Measurements from ENCODE around the gene OR52N4.

The OR52N4 gene

GRCh38 chr11:5737091-5737490 lies 17.0 kb upstream of the OR52N4 start:
- no peak overlapping the region for H2AFZ ChIP-seq
- no peak overlapping the region for H3K27ac ChIP-seq
- TF ChIP-seq, protein P1, sequence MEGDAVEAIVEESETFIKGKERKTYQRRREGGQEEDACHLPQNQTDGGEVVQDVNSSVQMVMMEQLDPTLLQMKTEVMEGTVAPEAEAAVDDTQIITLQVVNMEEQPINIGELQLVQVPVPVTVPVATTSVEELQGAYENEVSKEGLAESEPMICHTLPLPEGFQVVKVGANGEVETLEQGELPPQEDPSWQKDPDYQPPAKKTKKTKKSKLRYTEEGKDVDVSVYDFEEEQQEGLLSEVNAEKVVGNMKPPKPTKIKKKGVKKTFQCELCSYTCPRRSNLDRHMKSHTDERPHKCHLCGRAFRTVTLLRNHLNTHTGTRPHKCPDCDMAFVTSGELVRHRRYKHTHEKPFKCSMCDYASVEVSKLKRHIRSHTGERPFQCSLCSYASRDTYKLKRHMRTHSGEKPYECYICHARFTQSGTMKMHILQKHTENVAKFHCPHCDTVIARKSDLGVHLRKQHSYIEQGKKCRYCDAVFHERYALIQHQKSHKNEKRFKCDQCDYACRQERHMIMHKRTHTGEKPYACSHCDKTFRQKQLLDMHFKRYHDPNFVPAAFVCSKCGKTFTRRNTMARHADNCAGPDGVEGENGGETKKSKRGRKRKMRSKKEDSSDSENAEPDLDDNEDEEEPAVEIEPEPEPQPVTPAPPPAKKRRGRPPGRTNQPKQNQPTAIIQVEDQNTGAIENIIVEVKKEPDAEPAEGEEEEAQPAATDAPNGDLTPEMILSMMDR (IDR thresholded peaks at IDR 0.05) = no peak
- no peaks in the 10 kb centered on the region for H3K4me1 ChIP-seq
- H3K36me3 ChIP-seq (ENCODE audit: control insufficient read depth, insufficient read depth, low read length) = no peaks in the 10 kb centered on the region
- H3K79me2 ChIP-seq = no peaks in the 10 kb centered on the region
- H3K27me3 ChIP-seq (ENCODE audit: control insufficient read depth, insufficient read depth, low read length) = no peaks in the 10 kb centered on the region
- no peak overlapping the region for H3K4me2 ChIP-seq (ENCODE audit: low read length)
- no peaks in the 10 kb centered on the region for H3K9me3 ChIP-seq (ENCODE audit: control insufficient read depth, low read length)
- no peak overlapping the region for H3K9ac ChIP-seq
- H3K4me3 ChIP-seq (ENCODE audit: low read depth, low read length) = no peak overlapping the region

DNA sequence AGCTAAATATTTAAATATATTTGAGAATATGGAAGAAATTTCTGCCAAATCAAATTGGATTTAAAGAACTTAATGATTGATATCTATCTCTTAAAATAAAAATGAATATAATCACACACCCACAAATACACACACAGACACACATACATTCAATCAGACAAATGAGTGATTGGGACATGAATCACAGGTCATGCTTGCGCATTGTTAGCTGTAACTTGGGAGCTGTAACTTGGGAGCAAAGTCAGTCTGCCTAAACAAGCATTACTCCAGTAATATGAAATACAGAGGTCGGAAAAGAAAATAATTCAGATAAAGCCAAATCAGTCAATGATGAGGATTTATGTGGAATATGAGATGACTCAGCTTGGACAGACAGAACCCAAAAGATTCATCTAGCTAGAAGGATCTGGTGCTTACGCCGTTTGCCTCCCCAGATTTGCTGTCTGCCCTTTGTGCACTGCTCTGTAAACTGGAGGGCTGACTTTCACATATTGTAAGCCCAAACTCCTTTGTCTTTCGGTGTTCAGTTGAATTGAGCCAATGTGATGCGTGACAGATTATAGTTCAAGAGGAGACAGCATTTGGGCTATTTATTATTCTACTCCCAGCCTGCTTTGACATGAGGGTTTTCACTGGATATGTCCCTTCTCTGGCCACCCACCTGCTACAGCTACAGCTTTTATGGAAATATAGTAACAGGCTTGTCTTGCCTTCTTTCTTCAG lies 16.2 kb upstream of the OR52N4 start:
- Histone ChIP-seq H3K4me2 (ENCODE audit: low read length) (no peak overlapping the region), H2AFZ (no peak overlapping the region), H3K79me2 (no peaks in the 10 kb centered on the region), H3K4me1 (no peaks in the 10 kb centered on the region), H3K4me3 (ENCODE audit: low read depth, low read length) (no peak overlapping the region), H3K9me3 (ENCODE audit: control insufficient read depth, low read length) (no peaks in the 10 kb centered on the region), H3K36me3 (ENCODE audit: control insufficient read depth, insufficient read depth, low read length) (no peaks in the 10 kb centered on the region), H3K27me3 (ENCODE audit: control insufficient read depth, insufficient read depth, low read length) (no peaks in the 10 kb centered on the region), H3K27ac (no peak overlapping the region), H3K9ac (no peak overlapping the region)
- TF ChIP-seq, protein P1 (IDR thresholded peaks at IDR 0.05) = no peak

DNA sequence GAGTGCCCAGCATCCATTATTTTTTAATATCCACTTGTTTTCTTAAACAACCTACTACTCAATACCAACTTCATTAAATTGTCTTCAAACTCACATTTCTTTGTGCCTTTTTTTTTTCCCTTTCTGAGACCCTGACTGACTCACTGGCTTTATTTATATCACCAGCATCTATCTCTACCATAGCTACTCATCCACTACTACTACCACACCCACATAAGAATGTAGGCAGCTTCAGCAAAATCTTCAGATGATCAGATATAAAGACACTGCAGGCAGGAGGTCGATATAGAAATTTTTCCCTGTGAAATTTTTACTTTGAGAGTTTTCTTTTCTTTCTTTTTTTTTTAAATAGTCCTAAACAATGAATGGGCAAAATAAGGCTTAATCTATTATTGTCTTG lies 15.6 kb upstream of the OR52N4 start:
- TF ChIP-seq, protein P1 (IDR thresholded peaks at IDR 0.05) = no peak
- Histone ChIP-seq H3K9me3 (ENCODE audit: control insufficient read depth, low read length) (no peaks in the 10 kb centered on the region), H3K79me2 (no peaks in the 10 kb centered on the region), H3K4me3 (ENCODE audit: low read depth, low read length) (no peak overlapping the region), H3K27me3 (ENCODE audit: control insufficient read depth, insufficient read depth, low read length) (no peaks in the 10 kb centered on the region), H3K9ac (no peak overlapping the region), H3K4me1 (no peaks in the 10 kb centered on the region), H3K36me3 (ENCODE audit: control insufficient read depth, insufficient read depth, low read length) (no peaks in the 10 kb centered on the region), H3K4me2 (ENCODE audit: low read length) (no peak overlapping the region), H3K27ac (no peak overlapping the region), H2AFZ (no peak overlapping the region)

DNA sequence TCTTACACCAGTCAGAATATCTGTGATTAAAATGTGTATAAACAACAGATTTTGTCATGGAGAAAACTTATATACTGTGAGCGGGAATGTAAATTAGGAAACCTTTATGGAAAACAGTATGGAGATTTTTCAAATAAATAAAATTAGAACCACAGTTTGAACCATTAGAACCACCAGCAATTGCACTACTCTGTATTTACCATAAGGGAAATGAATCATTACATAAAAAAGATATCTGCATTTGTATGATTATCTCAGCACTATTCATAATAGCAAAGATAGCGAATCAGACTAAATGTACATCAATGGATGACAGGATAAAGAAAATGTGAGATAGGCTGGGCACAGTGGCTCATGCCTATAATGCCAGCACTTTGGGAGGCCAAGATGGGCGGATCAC lies 7.4 kb upstream of the OR52N4 start:
- Histone ChIP-seq H3K9me3 (ENCODE audit: control insufficient read depth, low read length) (no peaks in the 10 kb centered on the region), H3K4me1 (no peaks in the 10 kb centered on the region), H2AFZ (no peak overlapping the region), H3K9ac (no peak overlapping the region), H3K36me3 (ENCODE audit: control insufficient read depth, insufficient read depth, low read length) (no peaks in the 10 kb centered on the region), H3K4me3 (ENCODE audit: low read depth, low read length) (no peak overlapping the region), H3K27ac (no peak overlapping the region), H3K4me2 (ENCODE audit: low read length) (no peak overlapping the region), H3K79me2 (no peaks in the 10 kb centered on the region), H3K27me3 (ENCODE audit: control insufficient read depth, insufficient read depth, low read length) (no peaks in the 10 kb centered on the region)
- TF ChIP-seq, protein P1 (IDR thresholded peaks at IDR 0.05) = no peak

DNA sequence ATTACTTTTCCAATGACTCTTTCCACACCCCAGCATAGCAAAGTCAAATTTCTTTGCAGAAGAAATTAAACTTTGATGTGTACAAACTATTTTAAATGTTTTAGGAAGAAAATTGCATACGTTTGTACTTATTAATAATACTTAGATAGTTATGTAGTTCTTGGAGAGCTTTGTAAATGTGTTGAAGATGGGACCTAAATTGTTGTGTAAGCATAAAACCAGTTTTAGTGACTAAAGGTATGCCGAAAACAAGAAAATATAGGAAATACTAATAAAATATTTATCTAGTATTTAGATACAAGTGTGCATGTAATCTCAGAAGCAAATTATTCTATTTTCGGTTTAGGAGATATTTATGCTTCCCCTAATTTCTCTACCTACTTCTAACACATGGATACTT lies 4.2 kb upstream of the OR52N4 start:
- Histone ChIP-seq H3K27ac (no peak overlapping the region), H3K9ac (no peak overlapping the region), H3K4me1 (no peaks in the 10 kb centered on the region), H3K4me2 (ENCODE audit: low read length) (no peak overlapping the region), H3K4me3 (ENCODE audit: low read depth, low read length) (no peak overlapping the region), H3K36me3 (ENCODE audit: control insufficient read depth, insufficient read depth, low read length) (no peaks in the 10 kb centered on the region), H3K79me2 (no peaks in the 10 kb centered on the region), H3K27me3 (ENCODE audit: control insufficient read depth, insufficient read depth, low read length) (no peaks in the 10 kb centered on the region), H3K9me3 (ENCODE audit: control insufficient read depth, low read length) (no peaks in the 10 kb centered on the region), H2AFZ (no peak overlapping the region)
- TF ChIP-seq, protein P1 (IDR thresholded peaks at IDR 0.05) = no peak

Measured in parathyroid adenoma (tissue), 2 donors.